Ishikawa (cell line): Measurements from ENCODE around the gene RFTN1.

ENCODE experiments used
- CEBPB ChIP-seq: IDR thresholded peaks from 2 replicates; pipeline ENCODE4 v1.6.1; 2012
- EGR1 ChIP-seq: IDR thresholded peaks from 2 replicates; pipeline ENCODE4 v1.6.1; 2012
- EP300 ChIP-seq: IDR thresholded peaks from 2 replicates; pipeline ENCODE4 v1.6.1; 2012; ENCODE audit warnings: borderline replicate concordance
- FOXM1 ChIP-seq: IDR thresholded peaks from 2 replicates; pipeline ENCODE4 v1.6.1; 2012; ENCODE audit warnings: low read depth, borderline replicate concordance
- NFIC ChIP-seq: IDR thresholded peaks from 2 replicates; pipeline ENCODE4 v1.6.1; 2012
- RAD21 ChIP-seq: IDR thresholded peaks from 2 replicates; pipeline ENCODE4 v1.6.1; 2012; ENCODE audit warnings: low read depth
- TAF1 ChIP-seq: IDR thresholded peaks from 2 replicates; pipeline ENCODE4 v1.6.1; 2012; ENCODE audit warnings: low read depth, mild to moderate bottlenecking
- TCF12 ChIP-seq: IDR thresholded peaks from 2 replicates; pipeline ENCODE4 v1.6.1; 2012; ENCODE audit warnings: low read depth
- TF ChIP-seq, protein P1 (sequence below): IDR thresholded peaks from 2 replicates; pipeline ENCODE4 v1.6.1; 2012
- TF ChIP-seq, protein P2 (sequence below): IDR thresholded peaks from 2 replicates; pipeline ENCODE4 v1.6.1; 2012; ENCODE audit warnings: low read depth, mild to moderate bottlenecking
- TF ChIP-seq, protein P3 (sequence below): IDR thresholded peaks from 2 replicates; pipeline ENCODE4 v1.6.1; 2012

DNA sequence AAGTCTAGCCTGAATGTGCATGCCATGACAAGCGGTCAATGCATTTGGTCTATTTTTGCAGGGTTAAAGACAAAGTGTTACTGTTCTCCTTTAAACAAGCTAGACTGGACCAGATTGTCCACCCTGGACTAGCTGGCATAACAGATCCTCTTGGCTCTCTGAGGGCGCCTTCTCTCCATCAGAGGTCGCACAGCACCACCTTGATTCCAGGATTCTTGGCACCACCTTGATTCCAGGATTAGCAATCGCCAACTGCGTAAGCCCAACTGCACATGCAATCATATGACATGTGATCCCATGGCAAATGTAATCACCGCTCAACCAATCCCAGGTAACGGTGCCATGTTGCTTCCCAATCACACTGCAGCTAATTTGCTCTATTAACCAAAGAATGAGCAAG, 149.9 kb downstream of the RFTN1 start:
- TF ChIP-seq RAD21: no peak
- TF ChIP-seq CEBPB: no peak
- no peak for TF ChIP-seq FOXM1
- TF ChIP-seq TAF1: no peak
- TF ChIP-seq EP300: no peak
- TF ChIP-seq, protein P1, sequence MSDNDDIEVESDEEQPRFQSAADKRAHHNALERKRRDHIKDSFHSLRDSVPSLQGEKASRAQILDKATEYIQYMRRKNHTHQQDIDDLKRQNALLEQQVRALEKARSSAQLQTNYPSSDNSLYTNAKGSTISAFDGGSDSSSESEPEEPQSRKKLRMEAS: no peak
- TF ChIP-seq, protein P2, sequence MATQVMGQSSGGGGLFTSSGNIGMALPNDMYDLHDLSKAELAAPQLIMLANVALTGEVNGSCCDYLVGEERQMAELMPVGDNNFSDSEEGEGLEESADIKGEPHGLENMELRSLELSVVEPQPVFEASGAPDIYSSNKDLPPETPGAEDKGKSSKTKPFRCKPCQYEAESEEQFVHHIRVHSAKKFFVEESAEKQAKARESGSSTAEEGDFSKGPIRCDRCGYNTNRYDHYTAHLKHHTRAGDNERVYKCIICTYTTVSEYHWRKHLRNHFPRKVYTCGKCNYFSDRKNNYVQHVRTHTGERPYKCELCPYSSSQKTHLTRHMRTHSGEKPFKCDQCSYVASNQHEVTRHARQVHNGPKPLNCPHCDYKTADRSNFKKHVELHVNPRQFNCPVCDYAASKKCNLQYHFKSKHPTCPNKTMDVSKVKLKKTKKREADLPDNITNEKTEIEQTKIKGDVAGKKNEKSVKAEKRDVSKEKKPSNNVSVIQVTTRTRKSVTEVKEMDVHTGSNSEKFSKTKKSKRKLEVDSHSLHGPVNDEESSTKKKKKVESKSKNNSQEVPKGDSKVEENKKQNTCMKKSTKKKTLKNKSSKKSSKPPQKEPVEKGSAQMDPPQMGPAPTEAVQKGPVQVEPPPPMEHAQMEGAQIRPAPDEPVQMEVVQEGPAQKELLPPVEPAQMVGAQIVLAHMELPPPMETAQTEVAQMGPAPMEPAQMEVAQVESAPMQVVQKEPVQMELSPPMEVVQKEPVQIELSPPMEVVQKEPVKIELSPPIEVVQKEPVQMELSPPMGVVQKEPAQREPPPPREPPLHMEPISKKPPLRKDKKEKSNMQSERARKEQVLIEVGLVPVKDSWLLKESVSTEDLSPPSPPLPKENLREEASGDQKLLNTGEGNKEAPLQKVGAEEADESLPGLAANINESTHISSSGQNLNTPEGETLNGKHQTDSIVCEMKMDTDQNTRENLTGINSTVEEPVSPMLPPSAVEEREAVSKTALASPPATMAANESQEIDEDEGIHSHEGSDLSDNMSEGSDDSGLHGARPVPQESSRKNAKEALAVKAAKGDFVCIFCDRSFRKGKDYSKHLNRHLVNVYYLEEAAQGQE: no peak
- no peak for TF ChIP-seq TCF12
- TF ChIP-seq, protein P3, sequence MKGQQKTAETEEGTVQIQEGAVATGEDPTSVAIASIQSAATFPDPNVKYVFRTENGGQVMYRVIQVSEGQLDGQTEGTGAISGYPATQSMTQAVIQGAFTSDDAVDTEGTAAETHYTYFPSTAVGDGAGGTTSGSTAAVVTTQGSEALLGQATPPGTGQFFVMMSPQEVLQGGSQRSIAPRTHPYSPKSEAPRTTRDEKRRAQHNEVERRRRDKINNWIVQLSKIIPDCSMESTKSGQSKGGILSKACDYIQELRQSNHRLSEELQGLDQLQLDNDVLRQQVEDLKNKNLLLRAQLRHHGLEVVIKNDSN: no peak
- TF ChIP-seq EGR1: no peak
- TF ChIP-seq NFIC: no peak
